GM06990 (cell line): Measurements from ENCODE around the gene NCK2.

Experiments used
- DNase-seq: peaks from one replicate; pipeline ENCODE4 v3.0.0-alpha.2; 2011; ENCODE audit not compliant: insufficient read length; ENCODE audit errors: extremely low read depth
- H3K27me3 ChIP-seq: replicated peaks from 2 replicates; pipeline ENCODE4 v1.6.0; 2011; ENCODE audit warnings: low read length; ENCODE audit not compliant: control insufficient read depth, insufficient read depth
- H3K36me3 ChIP-seq: 2 replicates; pipeline ENCODE4 v1.5.1; 2011; ENCODE audit warnings: low read length; ENCODE audit not compliant: control insufficient read depth, insufficient read depth
- H3K4me3 ChIP-seq: replicated peaks from 2 replicates; pipeline ENCODE4 v1.5.1; 2011; ENCODE audit warnings: low read depth, mild to moderate bottlenecking, control low read depth, low read length
- CTCF ChIP-seq: IDR thresholded peaks from 2 replicates; pipeline ENCODE4 v1.5.1; 2011; ENCODE audit warnings: low read length, control low read depth, mild to moderate bottlenecking, inconsistent platforms; ENCODE audit not compliant: insufficient read depth, poor library complexity, severe bottlenecking

Gene NCK2

GRCh38 chr2:105849431-105850179 is 104.9 kb downstream of the NCK2 start:
- peaks cover 1% of the 10 kb centered on the region; the same call in 1 of the 2 replicates for H3K36me3 ChIP-seq
- H3K27me3 ChIP-seq = no peaks in the 10 kb centered on the region
- no peak overlapping the region for H3K4me3 ChIP-seq
- DNase-seq = no peak
- no peak for TF ChIP-seq CTCF

GRCh38 chr2:105852066-105852465 is 107.4 kb downstream of the NCK2 start:
- Histone ChIP-seq H3K36me3 (peaks cover 3% of the 10 kb centered on the region), H3K27me3 (no peaks in the 10 kb centered on the region), H3K4me3 (no peak overlapping the region)
- TF ChIP-seq CTCF = no peak
- DNase-seq = no peak

- Histone ChIP-seq H3K4me3 (no peak overlapping the region), H3K36me3 (peaks cover 3% of the 10 kb centered on the region), H3K27me3 (no peaks in the 10 kb centered on the region)
- no peak for TF ChIP-seq CTCF
- no peak for DNase-seq
Measured at GRCh38 chr2:105853354-105854088, 108.8 kb downstream of the NCK2 start.

- Histone ChIP-seq H3K27me3 (no peaks in the 10 kb centered on the region), H3K4me3 (no peak overlapping the region), H3K36me3 (peaks cover 3% of the 10 kb centered on the region)
- TF ChIP-seq CTCF = no peak
- DNase-seq = no peak
Measured at GRCh38 chr2:105854972-105855371, 110.3 kb downstream of the NCK2 start.

GRCh38 chr2:105856581-105856980 is 111.9 kb downstream of the NCK2 start:
- TF ChIP-seq CTCF = no peak
- Histone ChIP-seq H3K36me3 (peaks cover 4% of the 10 kb centered on the region), H3K4me3 (no peak overlapping the region), H3K27me3 (no peaks in the 10 kb centered on the region)
- no peak for DNase-seq
